GM20000 (cell line): ENCODE data around the gene MYO1A.

Experiments used
- DNase-seq: peaks from one replicate; pipeline ENCODE4 v3.0.0; 2012; ENCODE audit warnings: low spot score
- CTCF ChIP-seq: IDR thresholded peaks from 2 replicates; pipeline ENCODE4 v1.5.1; 2012; ENCODE audit warnings: mild to moderate bottlenecking, control low read depth; ENCODE audit errors: extremely low read depth, missing control alignments

Gene MYO1A

GRCh38 chr12:57008178-57008577 lies 41.8 kb downstream of the MYO1A start:
- peak; percentile 46 for TF ChIP-seq CTCF
- DNase-seq, result peak; percentile 74

GRCh38 chr12:57006809-57007475 lies 43.0 kb downstream of the MYO1A start:
- TF ChIP-seq CTCF, result no peak
- no peak for DNase-seq

- peak; percentile 97 for DNase-seq
Observed at GRCh38 chr12:57005980-57006808, 43.7 kb downstream of the MYO1A start, which contains the start of gene ZBTB39. Gene ZBTB39 (minus strand): TSS chr12:57006546. CDS start chr12:57004917, 1,629 bp downstream.

GRCh38 chr12:57004651-57005050 lies 45.3 kb downstream of the MYO1A start:
- TF ChIP-seq CTCF, result no peak
- DNase-seq, result no peak

More at GRCh38 chr12:57005980-57006808, 43.7 kb downstream of the MYO1A start, which contains the start of gene ZBTB39:
- peak; percentile 65 for TF ChIP-seq CTCF

- no peak for TF ChIP-seq CTCF
- no peak for DNase-seq
Observed at GRCh38 chr12:57003395-57003794, 46.5 kb downstream of the MYO1A start.

GRCh38 chr12:57001448-57001906 lies 48.5 kb downstream of the MYO1A start:
- TF ChIP-seq CTCF, result peak; percentile 83
- peak; percentile 75 for DNase-seq

- DNase-seq, result no peak
- no peak for TF ChIP-seq CTCF
Observed at GRCh38 chr12:57000393-57000792, 49.5 kb downstream of the MYO1A start.
